GM19023 (cell line): ENCODE data around the gene ZNF335.
"Not testable (repeated sequence)": the region's sequence is repeated elsewhere in the genome, so short reads cannot be mapped to it uniquely, and the experiment has no call there.

Experiments used
- ATAC-seq: cut with Tn5 transposase; IDR thresholded peaks from one replicate; pipeline ENCODE4 v1.9.1; 2021; ENCODE audit warnings: mild to moderate bottlenecking, moderate library complexity; ENCODE audit not compliant: unreplicated experiment

The ZNF335 gene

GRCh38 chr20:45972500-45973183 is 639 bp upstream of the ZNF335 start:
- ATAC-seq: no peak

GRCh38 chr20:45971425-45971674 is 653 bp downstream of the ZNF335 start:
- ATAC-seq: peak; percentile 16

GRCh38 chr20:45970646-45971424 is 1.2 kb downstream of the ZNF335 start:
- ATAC-seq: peak; percentile 6

GRCh38 chr20:45969712-45970634 is 2.0 kb downstream of the ZNF335 start:
- no peak for ATAC-seq

GRCh38 chr20:45968801-45969711 is 2.9 kb downstream of the ZNF335 start:
- no peak for ATAC-seq

GRCh38 chr20:45968081-45968671 is 3.8 kb downstream of the ZNF335 start:
- no peak for ATAC-seq

GRCh38 chr20:45967551-45968080 is 4.4 kb downstream of the ZNF335 start:
- ATAC-seq: no peak

- no peak for ATAC-seq
These were observed 6.6 kb downstream of the ZNF335 start for GRCh38 chr20:45965169-45966002.

GRCh38 chr20:45964006-45964400 is 8.0 kb downstream of the ZNF335 start:
- no peak for ATAC-seq

GRCh38 chr20:45963059-45964005 is 8.7 kb downstream of the ZNF335 start:
- ATAC-seq: no peak

- ATAC-seq: no peak
These were observed 9.8 kb downstream of the ZNF335 start for GRCh38 chr20:45962031-45962755.

GRCh38 chr20:45959956-45960630 is 11.9 kb downstream of the ZNF335 start:
- no peak for ATAC-seq

- no peak for ATAC-seq
These were observed 12.9 kb downstream of the ZNF335 start for GRCh38 chr20:45959126-45959525.

- no peak for ATAC-seq
These were observed 13.4 kb downstream of the ZNF335 start for GRCh38 chr20:45958593-45958992.

GRCh38 chr20:45957021-45957941 is 14.7 kb downstream of the ZNF335 start:
- no peak for ATAC-seq

- ATAC-seq: not testable (repeated sequence)
These were observed 15.7 kb downstream of the ZNF335 start for GRCh38 chr20:45956326-45956725.
